ENCODE measurements around the gene ATF6.

GRCh38 chr1:162011337-162012012, 245.4 kb downstream of the ATF6 start:
- TF ChIP-seq CTCF (IDR thresholded peaks at IDR 0.05) (no peak), POLR2A (IDR thresholded peaks at IDR 0.05) (no peak)

All from testis (tissue), 2 donors.